SK-N-SH (cell line): ENCODE results near the gene RAPGEF6.

Experiments
- MAX ChIP-seq: IDR thresholded peaks from 2 replicates; pipeline ENCODE4 v1.4.0; 2012; ENCODE audit warnings: low read depth
- YY1 ChIP-seq: IDR thresholded peaks from 2 replicates; pipeline ENCODE4 v1.4.0; 2012; ENCODE audit warnings: low read depth, mild to moderate bottlenecking

DNA sequence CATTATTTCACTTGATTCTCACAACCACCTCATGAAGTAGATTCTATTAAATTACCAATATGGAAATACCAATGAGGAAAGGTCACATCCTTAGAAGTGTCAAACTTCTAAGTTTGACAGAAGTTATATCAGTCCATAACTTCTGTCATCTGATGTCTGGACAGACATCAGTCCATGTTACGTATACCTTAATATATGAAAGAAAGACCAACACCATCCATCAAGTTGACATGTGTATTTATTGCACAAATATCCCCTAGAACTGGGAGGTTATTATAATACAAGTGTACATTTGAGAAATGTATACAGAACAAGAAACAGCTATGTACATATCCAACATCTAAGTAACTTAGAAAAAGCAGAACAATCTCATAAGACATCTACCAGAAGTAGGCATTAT is 6.5 kb upstream of the RAPGEF6 start:
- TF ChIP-seq MAX (no peak), YY1 (no peak)
